ENCODE measurements around the gene KCTD7.
"Not testable (repeated sequence)": the region's sequence is repeated elsewhere in the genome, so short reads cannot be mapped to it uniquely, and the experiment has no call there.

The KCTD7 gene

GRCh38 chr7:66628361-66629221, at the start of gene KCTD7:
TSS of gene KCTD7 (plus strand) at chr7:66628881. CDS start at chr7:66629065, 184 bp downstream.
- Histone ChIP-seq H3K4me3 (ENCODE audit: low read depth in 1 of 2, low read length in 2 of 2) (peak within 1 kb of the TSS; percentile 51 to 77; a peak in 3 of 4 replicates), H3K4me1 (ENCODE audit: insufficient read depth, low read length) (peaks cover 40% of the 10 kb centered on the region)

GRCh38 chr7:66580380-66580779, 48.3 kb upstream of the KCTD7 start:
- DNase-seq; H3K27ac ChIP-seq (ENCODE audit: low read length); H2AFZ ChIP-seq (ENCODE audit: low read depth, low read length); H3K4me1 ChIP-seq (ENCODE audit: insufficient read depth, low read length); H3K9me3 ChIP-seq (ENCODE audit: insufficient read depth, low read length, severe bottlenecking); H3K4me3 ChIP-seq (ENCODE audit: low read depth in 1 of 2, low read length in 2 of 2); H3K4me2 ChIP-seq (ENCODE audit: insufficient read depth, low read length); ATAC-seq (ENCODE audit: insufficient read depth, low read depth); H3K27me3 ChIP-seq (ENCODE audit: insufficient read depth, low read length, poor library complexity); H3K9ac ChIP-seq (ENCODE audit: low read depth, low read length): not testable (repeated sequence)
- peaks cover 38% of the 10 kb centered on the region for H3K36me3 ChIP-seq (ENCODE audit: insufficient read depth, low read length)
- H3K79me2 ChIP-seq (ENCODE audit: insufficient read depth, low read length), result peaks cover 92% of the 10 kb centered on the region
- peaks cover 43% of the 10 kb centered on the region; the same call in 1 of the 2 replicates for H4K20me1 ChIP-seq (ENCODE audit: insufficient read depth, low read length)

More at GRCh38 chr7:66628361-66629221, at the start of gene KCTD7:
- TF ChIP-seq EZH2 (IDR thresholded peaks at IDR 0.05; ENCODE audit: borderline replicate concordance, low read depth, low read length, severe bottlenecking) (no peak), CTCF (IDR thresholded peaks at IDR 0.05; ENCODE audit: borderline replicate concordance, extremely low read depth, low read length, poor library complexity, severe bottlenecking) (no peak)
- Histone ChIP-seq H4K20me1 (ENCODE audit: insufficient read depth, low read length) (peaks cover 8% of the 10 kb centered on the region; the same call in 1 of the 2 replicates), H3K4me2 (ENCODE audit: insufficient read depth, low read length) (peak within 1 kb of the TSS; percentile 75), H3K9ac (ENCODE audit: low read depth, low read length) (peak within 1 kb of the TSS; percentile 66), H3K27ac (ENCODE audit: low read length) (peak within 1 kb of the TSS; percentile 57), H3K9me3 (ENCODE audit: insufficient read depth, low read length, severe bottlenecking) (no peaks in the 10 kb centered on the region), H3K79me2 (ENCODE audit: insufficient read depth, low read length) (no peaks in the 10 kb centered on the region), H2AFZ (ENCODE audit: low read depth, low read length) (peak within 1 kb of the TSS; percentile 93), H3K27me3 (ENCODE audit: insufficient read depth, low read length, poor library complexity) (no peaks in the 10 kb centered on the region), H3K36me3 (ENCODE audit: insufficient read depth, low read length) (no peaks in the 10 kb centered on the region)
- DNase-seq (peak; percentile 96), ATAC-seq (ENCODE audit: insufficient read depth, low read depth) (peak; percentile 95)

GRCh38 chr7:66582816-66583489, 45.7 kb upstream of the KCTD7 start:
- Histone ChIP-seq H3K36me3 (ENCODE audit: insufficient read depth, low read length) (peaks cover 35% of the 10 kb centered on the region), H4K20me1 (ENCODE audit: insufficient read depth, low read length) (peaks cover 42% of the 10 kb centered on the region), H3K79me2 (ENCODE audit: insufficient read depth, low read length) (peaks cover 92% of the 10 kb centered on the region)
- H3K9ac ChIP-seq (ENCODE audit: low read depth, low read length); H3K27me3 ChIP-seq (ENCODE audit: insufficient read depth, low read length, poor library complexity); H3K4me3 ChIP-seq (ENCODE audit: low read depth in 1 of 2, low read length in 2 of 2); H3K27ac ChIP-seq (ENCODE audit: low read length); ATAC-seq (ENCODE audit: insufficient read depth, low read depth); DNase-seq; H3K4me2 ChIP-seq (ENCODE audit: insufficient read depth, low read length); H3K9me3 ChIP-seq (ENCODE audit: insufficient read depth, low read length, severe bottlenecking); H3K4me1 ChIP-seq (ENCODE audit: insufficient read depth, low read length); H2AFZ ChIP-seq (ENCODE audit: low read depth, low read length): not testable (repeated sequence)

- Histone ChIP-seq H3K79me2 (ENCODE audit: insufficient read depth, low read length) (peaks cover 93% of the 10 kb centered on the region), H3K9me3 (ENCODE audit: insufficient read depth, low read length, severe bottlenecking) (no peaks in the 10 kb centered on the region), H3K36me3 (ENCODE audit: insufficient read depth, low read length) (peaks cover 36% of the 10 kb centered on the region), H3K27ac (ENCODE audit: low read length) (no peak overlapping the region), H3K4me1 (ENCODE audit: insufficient read depth, low read length) (no peaks in the 10 kb centered on the region), H3K4me3 (ENCODE audit: low read depth in 1 of 2, low read length in 2 of 2) (no peak overlapping the region), H4K20me1 (ENCODE audit: insufficient read depth, low read length) (peaks cover 44% of the 10 kb centered on the region), H2AFZ (ENCODE audit: low read depth, low read length) (no peak overlapping the region), H3K27me3 (ENCODE audit: insufficient read depth, low read length, poor library complexity) (no peaks in the 10 kb centered on the region), H3K4me2 (ENCODE audit: insufficient read depth, low read length) (no peak overlapping the region), H3K9ac (ENCODE audit: low read depth, low read length) (no peak overlapping the region)
- ATAC-seq (ENCODE audit: insufficient read depth, low read depth), result no peak
- no peak for TF ChIP-seq EZH2 (IDR thresholded peaks at IDR 0.05; ENCODE audit: borderline replicate concordance, low read depth, low read length, severe bottlenecking)
- no peak for TF ChIP-seq CTCF (IDR thresholded peaks at IDR 0.05; ENCODE audit: borderline replicate concordance, extremely low read depth, low read length, poor library complexity, severe bottlenecking)
- no peak for DNase-seq
These were observed 45.1 kb upstream of the KCTD7 start for GRCh38 chr7:66583490-66584110.
